H1 (cell line): ENCODE data around the gene ATP1A3. TPM values are rescaled to one million over a fixed set of nuclear protein-coding genes. Genes with fewer than 3 reads are reported as not detected.

ENCODE experiments used
- CTCF ChIA-PET: fragments of 300-600 bp; sonication (Branson Sonifier 250); formaldehyde crosslinking; loops from one replicate; lab custom pipeline; 2021; ENCODE audit not compliant: partially characterized antibody; lab: Charles Lee
- POLR2A ChIA-PET: fragments of 300-600 bp; sonication (Branson Sonifier 250); formaldehyde crosslinking; loops from one replicate; lab custom pipeline; 2021; ENCODE audit warnings: inconsistent platforms; ENCODE audit not compliant: partially characterized antibody; lab: Charles Lee
- DNase-seq, 2 experiments: peaks; one replicate each; pipeline versions ENCODE4 v3.0.0 to v3.0.0-alpha.2; 2010 to 2022; ENCODE audit warnings: low spot score in 2 of 2, low read depth in 1 of 2, mixed read lengths in 1 of 2
- FAIRE-seq: peaks from 2 replicates; lab custom pipeline; 2011; peaks lifted over from hg19 to GRCh38; lab: Jason Lieb, UNC
- H2AFZ ChIP-seq: 2 replicates; pipeline ENCODE4 v1.8.1; 2012; ENCODE audit warnings: low read length, inconsistent platforms
- H2AK5ac ChIP-seq: 2 replicates; pipeline ENCODE4 v1.6.1; 2013; ENCODE audit warnings: low read depth, low read length
- H2BK120ac ChIP-seq: replicated peaks from 2 replicates; pipeline ENCODE3; 2013; ENCODE audit warnings: low read depth, low read length, inconsistent platforms
- H2BK12ac ChIP-seq: 2 replicates; pipeline ENCODE4 v1.6.1; 2013; ENCODE audit warnings: low read depth, low read length
- H2BK15ac ChIP-seq: 2 replicates; pipeline ENCODE4 v1.6.1; 2013; ENCODE audit warnings: low read length
- H2BK20ac ChIP-seq: 2 replicates; pipeline ENCODE4 v1.6.1; 2013; ENCODE audit warnings: low read length
- H2BK5ac ChIP-seq: 2 replicates; pipeline ENCODE4 v1.6.1; 2013; ENCODE audit warnings: low read depth, low read length
- H3K14ac ChIP-seq: 2 replicates; pipeline ENCODE4 v1.6.1; 2013; ENCODE audit warnings: inconsistent platforms; ENCODE audit not compliant: insufficient read length
- H3K18ac ChIP-seq: 2 replicates; pipeline ENCODE4 v1.6.1; 2013; ENCODE audit warnings: low read length; ENCODE audit errors: extremely low read depth
- H3K23ac ChIP-seq: 2 replicates; pipeline ENCODE4 v1.6.1; 2013; ENCODE audit warnings: inconsistent platforms; ENCODE audit not compliant: insufficient read length
- H3K23me2 ChIP-seq: 2 replicates; pipeline ENCODE4 v1.6.1; 2013; ENCODE audit warnings: low read depth, low read length
- H3K27ac ChIP-seq: 2 replicates; pipeline ENCODE4 v1.6.1; 2011; ENCODE audit warnings: low read depth, low read length, inconsistent platforms
- H3K27me3 ChIP-seq, 4 experiments: replicated peaks in 1 of 4; 1 replicate in 1 of 4; 2 replicates in 3 of 4; pipeline versions ENCODE4 v1.6.1 to v1.8.1; 2011 to 2013; ENCODE audit warnings: low read length in 3 of 4, mild to moderate bottlenecking in 3 of 4, inconsistent platforms in 2 of 4, mixed read lengths in 2 of 4, moderate library complexity in 1 of 4; ENCODE audit not compliant: control insufficient read depth in 3 of 4, insufficient read depth in 3 of 4; ENCODE audit errors: extremely low read depth in 1 of 4
- H3K36me3 ChIP-seq, 4 experiments: 2 replicates each; pipeline versions ENCODE4 v1.6.1 to v1.8.1; 2011 to 2013; ENCODE audit warnings: mild to moderate bottlenecking in 4 of 4, low read length in 3 of 4, moderate library complexity in 2 of 4, control low read depth in 1 of 4, inconsistent platforms in 1 of 4; ENCODE audit not compliant: insufficient read depth in 4 of 4, control insufficient read depth in 2 of 4
- H3K4ac ChIP-seq: replicated peaks from 2 replicates; pipeline ENCODE3; 2013; ENCODE audit warnings: low read length, low read depth, mixed read lengths, inconsistent platforms; ENCODE audit not compliant: insufficient read length
- H3K4me1 ChIP-seq, 4 experiments: replicated peaks in 1 of 4; 1 replicate in 1 of 4; 2 replicates in 3 of 4; pipeline versions ENCODE4 v1.6.1 to v1.8.1; 2011 to 2013; ENCODE audit warnings: low read length in 3 of 4, inconsistent platforms in 2 of 4, mixed read lengths in 1 of 4; ENCODE audit not compliant: insufficient read depth in 4 of 4, control insufficient read depth in 3 of 4
- H3K4me2 ChIP-seq, 2 experiments: 2 replicates each; pipeline versions ENCODE4 v1.6.1 to v1.8.1; 2011 to 2013; ENCODE audit warnings: low read depth in 2 of 2, low read length in 2 of 2, control low read depth in 1 of 2, inconsistent platforms in 1 of 2, mild to moderate bottlenecking in 1 of 2; ENCODE audit not compliant: insufficient read depth in 1 of 2
- H3K4me3 ChIP-seq, 4 experiments: fragments of 200-600, 300-600 bp in 1 of 4; sonication (generic), shearing (Covaris generic), sonication (Bioruptor Twin) in 1 of 4; 2 replicates each; pipeline versions ENCODE4 v1.5.1 to v1.8.1; 2011 to 2016; ENCODE audit warnings: low read length in 4 of 4, low read depth in 3 of 4, control low read depth in 2 of 4, inconsistent platforms in 2 of 4, mild to moderate bottlenecking in 2 of 4, mixed read lengths in 1 of 4, moderate library complexity in 1 of 4; ENCODE audit not compliant: insufficient read depth in 2 of 4; ENCODE audit errors: extremely low read depth in 1 of 4
- H3K56ac ChIP-seq: replicated peaks from 2 replicates; pipeline ENCODE3; 2013; ENCODE audit warnings: low read depth, mild to moderate bottlenecking, mixed read lengths, low read length, inconsistent platforms; ENCODE audit not compliant: insufficient read length
- H3K79me1 ChIP-seq: 2 replicates; pipeline ENCODE4 v1.6.1; 2013; ENCODE audit warnings: low read depth, low read length, control low read depth
- H3K79me2 ChIP-seq, 2 experiments: 2 replicates each; pipeline versions ENCODE4 v1.6.1 to v1.8.1; 2012 to 2013; ENCODE audit warnings: low read length in 2 of 2, mild to moderate bottlenecking in 2 of 2, inconsistent platforms in 1 of 2; ENCODE audit not compliant: insufficient read depth in 2 of 2, control insufficient read depth in 1 of 2
- H3K9ac ChIP-seq, 4 experiments: replicated peaks in 1 of 4; 1 replicate in 1 of 4; 2 replicates in 3 of 4; pipeline versions ENCODE4 v1.6.1 to v1.8.1; 2011 to 2013; ENCODE audit warnings: low read depth in 3 of 4, low read length in 3 of 4, control low read depth in 2 of 4, mild to moderate bottlenecking in 2 of 4, moderate library complexity in 2 of 4, inconsistent platforms in 1 of 4; ENCODE audit errors: extremely low read depth in 1 of 4
- H3K9me3 ChIP-seq, 2 experiments: 2 replicates each; pipeline versions ENCODE4 v1.6.1 to v1.8.1; 2012 to 2013; ENCODE audit warnings: mild to moderate bottlenecking in 2 of 2, moderate library complexity in 2 of 2, control low read depth in 1 of 2, inconsistent platforms in 1 of 2, low read depth in 1 of 2, low read length in 1 of 2, mixed read lengths in 1 of 2; ENCODE audit not compliant: insufficient read depth in 2 of 2
- H4K20me1 ChIP-seq, 2 experiments: replicated peaks in 1 of 2; 2 replicates each; pipeline versions ENCODE3 to v1.8.1; 2011 to 2013; ENCODE audit warnings: inconsistent platforms in 2 of 2, low read length in 2 of 2, mild to moderate bottlenecking in 1 of 2; ENCODE audit not compliant: insufficient read depth in 2 of 2, control insufficient read depth in 1 of 2
- H4K5ac ChIP-seq: 2 replicates; pipeline ENCODE4 v1.6.1; 2013; ENCODE audit warnings: low read length, low read depth, mixed read lengths, inconsistent platforms; ENCODE audit not compliant: insufficient read length
- H4K8ac ChIP-seq: 2 replicates; pipeline ENCODE4 v1.8.0; 2013; ENCODE audit warnings: mild to moderate bottlenecking, moderate library complexity, low read length, inconsistent platforms; ENCODE audit not compliant: insufficient read depth; ENCODE audit errors: extremely low read depth
- H4K91ac ChIP-seq: replicated peaks from 2 replicates; pipeline ENCODE3; 2013; ENCODE audit warnings: low read length, mixed read lengths, inconsistent platforms; ENCODE audit not compliant: insufficient read length
- CBX8 ChIP-seq: fragments of 300-800, 300-1000 bp; sonication (generic); IDR thresholded peaks from 2 replicates; pipeline ENCODE4 v1.7.1; 2016; ENCODE audit warnings: low read depth, low read length, borderline replicate concordance
- POU5F1 ChIP-seq: IDR thresholded peaks from 2 replicates; pipeline ENCODE4 v1.6.1; 2011; ENCODE audit warnings: low read depth, mild to moderate bottlenecking, low read length, moderate library complexity
- YY1 ChIP-seq: IDR thresholded peaks from 2 replicates; pipeline ENCODE4 v1.6.1; 2011; ENCODE audit warnings: low read depth, mild to moderate bottlenecking, low read length
- WGBS, 2 experiments: shearing (Covaris generic) in 1 of 2; methylation state at CpG; one replicate each; pipeline versions ENCODE4 v1.1.6 to v1.1.7; 2013 to 2015; ENCODE audit warnings: low lambda C conversion rate in 2 of 2, mixed read lengths in 2 of 2, inconsistent platforms in 1 of 2, low coverage in 1 of 2, missing lambda C conversion rate in 1 of 2; ENCODE audit not compliant: insufficient replicate concordance in 2 of 2, insufficient coverage in 1 of 2, insufficient read length in 1 of 2; ENCODE audit errors: extremely low coverage in 1 of 2, missing lambda C conversion rate in 1 of 2; 5-methylcytosine and 5-hydroxymethylcytosine counted together
- polyA plus RNA-seq, 7 experiments: library from polyadenylated mRNA; depleted of rRNA in 3 of 7; stranded (reverse) in 5 of 7; unstranded in 2 of 7; fragments of >200 nt in 5 of 7; fragments of 200-250 nt in 2 of 7; gene quantifications; 1 replicate in 5 of 7; 2 replicates in 1 of 7; 4 replicates in 1 of 7; pipeline versions ENCODE4 v1.2.1 to v1.2.3, GENCODE V29; 2011 to 2013; ENCODE audit warnings: missing spikeins in 2 of 7, mixed read lengths in 2 of 7
- total RNA-seq: library from RNA; stranded (reverse); fragmentation: NEBNext Ultra II Directional; extraction: Animal tissue kit (Norgen Biotek cat#: 25700); gene quantifications from 2 replicates; pipeline ENCODE4 v1.2.1, GENCODE V29; 2021

ATP1A3 gene
- total and polyA plus RNA-seq, 2 of the 8 experiments (the other 6 are each of a cell fraction or from before 2014, with no cell fraction given): 11.1 to 41.2 TPM

DNA sequence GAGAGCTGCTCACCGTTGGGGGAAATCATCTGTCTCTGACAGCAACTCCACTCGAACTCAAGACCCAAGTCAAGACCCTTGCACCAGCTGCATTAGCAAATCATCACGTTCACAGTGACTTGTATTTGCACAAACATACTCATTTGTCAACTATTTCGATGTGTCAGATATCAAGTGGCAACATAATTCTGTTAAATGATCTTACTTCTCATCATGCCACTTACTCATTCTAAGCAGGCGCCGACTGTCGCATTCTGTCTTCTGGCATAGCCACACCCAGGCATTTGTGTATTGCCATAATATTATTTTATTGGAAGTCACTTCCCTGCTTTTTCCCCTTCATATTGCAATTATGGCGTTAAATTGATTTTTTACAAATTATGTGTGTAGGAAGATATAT, 23.0 kb upstream of the ATP1A3 start:
- Histone ChIP-seq H3K4me1 (no peaks in the 10 kb centered on the region), H3K36me3 (peaks cover 0 to 14% (median 6%) of the 10 kb centered on the region in 4 experiments; a peak in 3 of 8 replicates), H4K5ac (no peak overlapping the region), H3K4ac (no peak overlapping the region), H3K4me3 (no peak overlapping the region), H2BK5ac (no peak overlapping the region), H2BK120ac (no peak overlapping the region), H3K18ac (no peak overlapping the region), H3K9ac (no peak overlapping the region), H3K27me3 (no peaks in the 10 kb centered on the region), H4K20me1 (no peaks in the 10 kb centered on the region), H3K79me1 (no peaks in the 10 kb centered on the region), H2AFZ (no peak overlapping the region), H3K14ac (no peak overlapping the region), H2AK5ac (no peak overlapping the region), H4K91ac (no peak overlapping the region), H2BK15ac (no peak overlapping the region), H3K56ac (no peak overlapping the region), H2BK20ac (no peak overlapping the region), H3K27ac (no peak overlapping the region), H3K79me2 (no peaks in the 10 kb centered on the region), H2BK12ac (no peak overlapping the region), H3K23ac (no peak overlapping the region), H4K8ac (no peak overlapping the region), H3K4me2 (no peak overlapping the region), H3K23me2 (no peaks in the 10 kb centered on the region), H3K9me3 (no peaks in the 10 kb centered on the region)
- no peak for FAIRE-seq
- POLR2A ChIA-PET: interaction anchor here (0.6 to 1.3 kb wide), 3 partner anchors 19 to 1387 kb away, joined by 3 read pairs; no protein-coding TSS in a partner anchor
- CTCF ChIA-PET: interaction anchor here (0.6 to 7.6 kb wide), 2 partner anchors 12 to 24 kb away, joined by 3 to 58 read pairs; no protein-coding TSS in a partner anchor
- 94% methylated on average over 8 of the region's 8 CpGs; no CpG with 5 or more reads in 1 of the 2 experiments for WGBS, 2 experiments
- no peak for DNase-seq
- no peak for TF ChIP-seq YY1
- no peak for TF ChIP-seq CBX8
- no peak for TF ChIP-seq POU5F1
